Ishikawa (cell line): Measurements from ENCODE around the gene STAT1.

Experiments used
- CEBPB ChIP-seq: IDR thresholded peaks from 2 replicates; pipeline ENCODE4 v1.6.1; 2012
- EP300 ChIP-seq: IDR thresholded peaks from 2 replicates; pipeline ENCODE4 v1.6.1; 2012; ENCODE audit warnings: borderline replicate concordance
- NFIC ChIP-seq: IDR thresholded peaks from 2 replicates; pipeline ENCODE4 v1.6.1; 2012
- RAD21 ChIP-seq: IDR thresholded peaks from 2 replicates; pipeline ENCODE4 v1.6.1; 2012; ENCODE audit warnings: low read depth
- TAF1 ChIP-seq: IDR thresholded peaks from 2 replicates; pipeline ENCODE4 v1.6.1; 2012; ENCODE audit warnings: low read depth, mild to moderate bottlenecking
- TCF12 ChIP-seq: IDR thresholded peaks from 2 replicates; pipeline ENCODE4 v1.6.1; 2012; ENCODE audit warnings: low read depth
- YY1 ChIP-seq: IDR thresholded peaks from 2 replicates; pipeline ENCODE4 v1.6.1; 2012; ENCODE audit warnings: low read depth
- TF ChIP-seq, protein P1 (sequence below): IDR thresholded peaks from 2 replicates; pipeline ENCODE4 v1.6.1; 2012
- TF ChIP-seq, protein P2 (sequence below): IDR thresholded peaks from 2 replicates; pipeline ENCODE4 v1.6.1; 2012; ENCODE audit warnings: low read depth, mild to moderate bottlenecking

DNA sequence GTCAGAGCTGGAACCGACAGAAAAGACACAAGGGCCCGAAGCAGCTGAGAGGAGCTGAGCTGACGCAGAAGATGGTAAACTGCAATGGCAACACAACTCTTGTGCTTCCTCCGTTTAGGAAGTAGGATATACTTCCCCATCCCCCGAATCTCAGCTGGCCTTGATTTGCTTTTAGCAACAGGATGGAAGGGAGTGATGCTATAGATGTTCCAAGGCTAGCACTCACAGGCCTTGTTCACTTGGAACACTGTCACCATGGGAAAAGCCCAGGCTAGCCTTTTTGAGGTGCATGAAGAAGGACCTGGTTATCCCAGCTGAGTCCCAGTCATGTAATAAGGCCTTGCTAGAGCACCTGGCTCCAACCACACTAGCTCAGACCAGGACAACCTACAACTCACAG, 26.0 kb downstream of the STAT1 start:
- TF ChIP-seq TAF1 (no peak), CEBPB (no peak), NFIC (no peak), TCF12 (no peak), EP300 (no peak), YY1 (no peak), RAD21 (no peak)
- TF ChIP-seq, protein P1, sequence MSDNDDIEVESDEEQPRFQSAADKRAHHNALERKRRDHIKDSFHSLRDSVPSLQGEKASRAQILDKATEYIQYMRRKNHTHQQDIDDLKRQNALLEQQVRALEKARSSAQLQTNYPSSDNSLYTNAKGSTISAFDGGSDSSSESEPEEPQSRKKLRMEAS = no peak
- TF ChIP-seq, protein P2, sequence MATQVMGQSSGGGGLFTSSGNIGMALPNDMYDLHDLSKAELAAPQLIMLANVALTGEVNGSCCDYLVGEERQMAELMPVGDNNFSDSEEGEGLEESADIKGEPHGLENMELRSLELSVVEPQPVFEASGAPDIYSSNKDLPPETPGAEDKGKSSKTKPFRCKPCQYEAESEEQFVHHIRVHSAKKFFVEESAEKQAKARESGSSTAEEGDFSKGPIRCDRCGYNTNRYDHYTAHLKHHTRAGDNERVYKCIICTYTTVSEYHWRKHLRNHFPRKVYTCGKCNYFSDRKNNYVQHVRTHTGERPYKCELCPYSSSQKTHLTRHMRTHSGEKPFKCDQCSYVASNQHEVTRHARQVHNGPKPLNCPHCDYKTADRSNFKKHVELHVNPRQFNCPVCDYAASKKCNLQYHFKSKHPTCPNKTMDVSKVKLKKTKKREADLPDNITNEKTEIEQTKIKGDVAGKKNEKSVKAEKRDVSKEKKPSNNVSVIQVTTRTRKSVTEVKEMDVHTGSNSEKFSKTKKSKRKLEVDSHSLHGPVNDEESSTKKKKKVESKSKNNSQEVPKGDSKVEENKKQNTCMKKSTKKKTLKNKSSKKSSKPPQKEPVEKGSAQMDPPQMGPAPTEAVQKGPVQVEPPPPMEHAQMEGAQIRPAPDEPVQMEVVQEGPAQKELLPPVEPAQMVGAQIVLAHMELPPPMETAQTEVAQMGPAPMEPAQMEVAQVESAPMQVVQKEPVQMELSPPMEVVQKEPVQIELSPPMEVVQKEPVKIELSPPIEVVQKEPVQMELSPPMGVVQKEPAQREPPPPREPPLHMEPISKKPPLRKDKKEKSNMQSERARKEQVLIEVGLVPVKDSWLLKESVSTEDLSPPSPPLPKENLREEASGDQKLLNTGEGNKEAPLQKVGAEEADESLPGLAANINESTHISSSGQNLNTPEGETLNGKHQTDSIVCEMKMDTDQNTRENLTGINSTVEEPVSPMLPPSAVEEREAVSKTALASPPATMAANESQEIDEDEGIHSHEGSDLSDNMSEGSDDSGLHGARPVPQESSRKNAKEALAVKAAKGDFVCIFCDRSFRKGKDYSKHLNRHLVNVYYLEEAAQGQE = no peak
